SK-N-SH treated with all-trans-retinoic acid at 6 μM for 48 hours (cell line): ENCODE results near the gene SRGAP1.
"Not testable (repeated sequence)": the region's sequence is repeated elsewhere in the genome, so short reads cannot be mapped to it uniquely, and the experiment has no call there.

Experiments
- ATAC-seq: fragments of 200-7000 bp; cut with Tn5 transposase; 3 replicates; pipeline ENCODE4 v1.9.1; 2020; ENCODE audit warnings: mild to moderate bottlenecking, moderate library complexity
- ARNTL ChIP-seq: fragments of 450-650 bp; formaldehyde crosslinking; IDR thresholded peaks from 2 replicates; pipeline ENCODE4 v1.5.0; 2020; ENCODE audit warnings: low read depth, mild to moderate bottlenecking, moderate library complexity, borderline replicate concordance
- CSDC2 ChIP-seq: fragments of 250-450 bp; sonication (Bioruptor Pico); IDR thresholded peaks from 2 replicates; pipeline ENCODE4 v1.5.0; 2020; ENCODE audit warnings: mild to moderate bottlenecking, moderate library complexity
- ESRRG ChIP-seq: fragments of 250-450 bp; sonication (Bioruptor Pico); IDR thresholded peaks from 2 replicates; pipeline ENCODE4 v1.6.1; 2021; ENCODE audit warnings: mild to moderate bottlenecking
- GLIS3 ChIP-seq: fragments of 250-450 bp; sonication (Bioruptor Pico); IDR thresholded peaks from 2 replicates; pipeline ENCODE4 v1.5.0; 2020; ENCODE audit warnings: mild to moderate bottlenecking, moderate library complexity
- ISL1 ChIP-seq: fragments of 250-450 bp; sonication (Bioruptor Pico); IDR thresholded peaks from 2 replicates; pipeline ENCODE4 v2.1.2; 2022; ENCODE audit warnings: mild to moderate bottlenecking, moderate library complexity
- OSR1 ChIP-seq: fragments of 250-450 bp; sonication (Bioruptor Pico); IDR thresholded peaks from 2 replicates; pipeline ENCODE4 v1.8.0; 2022; ENCODE audit warnings: moderate library complexity, mild to moderate bottlenecking, inconsistent platforms
- PPARA ChIP-seq: fragments of 250-450 bp; sonication (Bioruptor Pico); IDR thresholded peaks from 2 replicates; pipeline ENCODE4 v1.5.0; 2020; ENCODE audit warnings: mild to moderate bottlenecking, borderline replicate concordance
- RARB ChIP-seq: fragments of 250-450 bp; sonication (Bioruptor Pico); IDR thresholded peaks from 2 replicates; pipeline ENCODE4 v1.8.0; 2021; ENCODE audit warnings: mild to moderate bottlenecking, moderate library complexity
- SNAI2 ChIP-seq: fragments of 250-450 bp; sonication (Bioruptor Pico); IDR thresholded peaks from 2 replicates; pipeline ENCODE4 v1.5.0; 2020; ENCODE audit warnings: mild to moderate bottlenecking, moderate library complexity
- TCF4 ChIP-seq: fragments of 250-450 bp; sonication (Bioruptor Pico); IDR thresholded peaks from 2 replicates; pipeline ENCODE4 v1.8.0; 2021; ENCODE audit warnings: mild to moderate bottlenecking, moderate library complexity, borderline replicate concordance
- ZC3H10 ChIP-seq: fragments of 250-450 bp; sonication (Bioruptor Pico); IDR thresholded peaks from 2 replicates; pipeline ENCODE4 v1.5.1; 2021; ENCODE audit warnings: mild to moderate bottlenecking, moderate library complexity
- ZFP3 ChIP-seq: fragments of 250-450 bp; sonication (Bioruptor Pico); IDR thresholded peaks from 2 replicates; pipeline ENCODE4 v1.5.0; 2020; ENCODE audit warnings: mild to moderate bottlenecking, moderate library complexity
- ZFP30 ChIP-seq: fragments of 450-650 bp; formaldehyde crosslinking; IDR thresholded peaks from 2 replicates; pipeline ENCODE4 v1.5.0; 2022; ENCODE audit warnings: mild to moderate bottlenecking, moderate library complexity
- ZNF565 ChIP-seq: fragments of 450-650 bp; formaldehyde crosslinking; conservative IDR thresholded peaks from 2 replicates; pipeline ENCODE4 v1.5.0; 2020; ENCODE audit warnings: low read depth, mild to moderate bottlenecking, moderate library complexity
- ZNF70 ChIP-seq: fragments of 450-650 bp; formaldehyde crosslinking; IDR thresholded peaks from 2 replicates; pipeline ENCODE4 v1.5.0; 2020; ENCODE audit warnings: mild to moderate bottlenecking, moderate library complexity
- ZNF8 ChIP-seq: fragments of 450-650 bp; formaldehyde crosslinking; IDR thresholded peaks from 2 replicates; pipeline ENCODE4 v1.5.0; 2020; ENCODE audit warnings: mild to moderate bottlenecking, moderate library complexity
- TF ChIP-seq, protein P1 (sequence below): fragments of 250-450 bp; sonication (Bioruptor Pico); IDR thresholded peaks from 2 replicates; pipeline ENCODE4 v1.5.0; 2020; ENCODE audit warnings: mild to moderate bottlenecking, moderate library complexity
- TF ChIP-seq, protein P2 (sequence below): fragments of 250-450 bp; sonication (Bioruptor Pico); IDR thresholded peaks from 2 replicates; pipeline ENCODE4 v1.8.0; 2020; ENCODE audit warnings: mild to moderate bottlenecking, moderate library complexity, borderline replicate concordance
- TF ChIP-seq, protein P3 (sequence below): fragments of 250-450 bp; sonication (Bioruptor Pico); IDR thresholded peaks from 2 replicates; pipeline ENCODE4 v1.8.0; 2021; ENCODE audit warnings: low read depth, mild to moderate bottlenecking, moderate library complexity, borderline replicate concordance
- TF ChIP-seq, protein P4 (sequence below): fragments of 250-450 bp; sonication (Bioruptor Pico); IDR thresholded peaks from 2 replicates; pipeline ENCODE4 v1.5.1; 2020; ENCODE audit warnings: low read depth, mild to moderate bottlenecking, moderate library complexity

The SRGAP1 gene

DNA sequence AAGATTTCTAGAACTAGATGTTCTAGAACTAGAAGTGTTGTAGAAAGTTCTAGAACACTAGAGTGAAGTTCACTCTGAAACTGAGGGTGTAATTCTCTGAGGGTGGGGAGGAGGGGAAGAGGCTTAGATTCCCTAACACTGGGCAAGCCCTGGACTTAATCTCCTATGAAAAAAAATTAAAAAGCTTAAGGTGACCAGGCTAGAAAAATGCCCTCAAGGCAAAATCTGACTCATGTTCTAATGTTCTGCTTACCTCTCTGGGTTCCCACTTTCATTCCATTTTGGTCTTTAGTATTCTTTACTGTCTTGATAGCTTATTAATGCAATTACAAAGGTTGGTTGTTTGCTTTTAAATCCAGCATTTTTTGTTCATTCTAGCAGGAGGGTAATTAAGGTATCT is 276.1 kb downstream of the SRGAP1 start:
- ATAC-seq: no peak
- TF ChIP-seq OSR1 (CRISPR knock-in tag) (no peak), PPARA (CRISPR knock-in tag) (no peak), ESRRG (CRISPR knock-in tag) (no peak), CSDC2 (no peak)
- TF ChIP-seq, protein P1, sequence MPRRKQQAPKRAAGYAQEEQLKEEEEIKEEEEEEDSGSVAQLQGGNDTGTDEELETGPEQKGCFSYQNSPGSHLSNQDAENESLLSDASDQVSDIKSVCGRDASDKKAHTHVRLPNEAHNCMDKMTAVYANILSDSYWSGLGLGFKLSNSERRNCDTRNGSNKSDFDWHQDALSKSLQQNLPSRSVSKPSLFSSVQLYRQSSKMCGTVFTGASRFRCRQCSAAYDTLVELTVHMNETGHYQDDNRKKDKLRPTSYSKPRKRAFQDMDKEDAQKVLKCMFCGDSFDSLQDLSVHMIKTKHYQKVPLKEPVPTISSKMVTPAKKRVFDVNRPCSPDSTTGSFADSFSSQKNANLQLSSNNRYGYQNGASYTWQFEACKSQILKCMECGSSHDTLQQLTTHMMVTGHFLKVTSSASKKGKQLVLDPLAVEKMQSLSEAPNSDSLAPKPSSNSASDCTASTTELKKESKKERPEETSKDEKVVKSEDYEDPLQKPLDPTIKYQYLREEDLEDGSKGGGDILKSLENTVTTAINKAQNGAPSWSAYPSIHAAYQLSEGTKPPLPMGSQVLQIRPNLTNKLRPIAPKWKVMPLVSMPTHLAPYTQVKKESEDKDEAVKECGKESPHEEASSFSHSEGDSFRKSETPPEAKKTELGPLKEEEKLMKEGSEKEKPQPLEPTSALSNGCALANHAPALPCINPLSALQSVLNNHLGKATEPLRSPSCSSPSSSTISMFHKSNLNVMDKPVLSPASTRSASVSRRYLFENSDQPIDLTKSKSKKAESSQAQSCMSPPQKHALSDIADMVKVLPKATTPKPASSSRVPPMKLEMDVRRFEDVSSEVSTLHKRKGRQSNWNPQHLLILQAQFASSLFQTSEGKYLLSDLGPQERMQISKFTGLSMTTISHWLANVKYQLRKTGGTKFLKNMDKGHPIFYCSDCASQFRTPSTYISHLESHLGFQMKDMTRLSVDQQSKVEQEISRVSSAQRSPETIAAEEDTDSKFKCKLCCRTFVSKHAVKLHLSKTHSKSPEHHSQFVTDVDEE (CRISPR knock-in tag): no peak
- TF ChIP-seq, protein P2, sequence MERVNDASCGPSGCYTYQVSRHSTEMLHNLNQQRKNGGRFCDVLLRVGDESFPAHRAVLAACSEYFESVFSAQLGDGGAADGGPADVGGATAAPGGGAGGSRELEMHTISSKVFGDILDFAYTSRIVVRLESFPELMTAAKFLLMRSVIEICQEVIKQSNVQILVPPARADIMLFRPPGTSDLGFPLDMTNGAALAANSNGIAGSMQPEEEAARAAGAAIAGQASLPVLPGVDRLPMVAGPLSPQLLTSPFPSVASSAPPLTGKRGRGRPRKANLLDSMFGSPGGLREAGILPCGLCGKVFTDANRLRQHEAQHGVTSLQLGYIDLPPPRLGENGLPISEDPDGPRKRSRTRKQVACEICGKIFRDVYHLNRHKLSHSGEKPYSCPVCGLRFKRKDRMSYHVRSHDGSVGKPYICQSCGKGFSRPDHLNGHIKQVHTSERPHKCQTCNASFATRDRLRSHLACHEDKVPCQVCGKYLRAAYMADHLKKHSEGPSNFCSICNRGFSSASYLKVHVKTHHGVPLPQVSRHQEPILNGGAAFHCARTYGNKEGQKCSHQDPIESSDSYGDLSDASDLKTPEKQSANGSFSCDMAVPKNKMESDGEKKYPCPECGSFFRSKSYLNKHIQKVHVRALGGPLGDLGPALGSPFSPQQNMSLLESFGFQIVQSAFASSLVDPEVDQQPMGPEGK: no peak
- TF ChIP-seq, all 23 proteins: peak for 0

DNA sequence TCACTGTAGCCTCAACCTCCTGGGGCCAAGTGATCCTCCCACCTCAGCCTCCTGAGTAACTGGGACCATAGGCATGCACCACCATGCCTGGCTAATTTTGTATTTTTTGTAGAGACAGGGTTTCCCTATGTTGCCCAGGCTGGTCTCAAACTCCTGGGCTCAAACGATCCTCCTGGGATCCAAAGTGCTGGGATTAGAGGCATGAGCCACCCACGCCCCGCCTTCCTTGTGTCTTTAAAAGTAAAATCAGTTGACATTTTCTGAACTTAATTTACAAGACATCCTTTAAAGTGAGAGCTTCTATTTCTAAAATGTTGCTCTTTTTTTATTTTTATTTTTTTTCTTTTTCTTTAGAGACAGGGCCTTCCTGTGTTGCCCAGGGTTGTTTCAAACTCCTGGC is 276.6 kb downstream of the SRGAP1 start:
- ATAC-seq: not testable (repeated sequence)

DNA sequence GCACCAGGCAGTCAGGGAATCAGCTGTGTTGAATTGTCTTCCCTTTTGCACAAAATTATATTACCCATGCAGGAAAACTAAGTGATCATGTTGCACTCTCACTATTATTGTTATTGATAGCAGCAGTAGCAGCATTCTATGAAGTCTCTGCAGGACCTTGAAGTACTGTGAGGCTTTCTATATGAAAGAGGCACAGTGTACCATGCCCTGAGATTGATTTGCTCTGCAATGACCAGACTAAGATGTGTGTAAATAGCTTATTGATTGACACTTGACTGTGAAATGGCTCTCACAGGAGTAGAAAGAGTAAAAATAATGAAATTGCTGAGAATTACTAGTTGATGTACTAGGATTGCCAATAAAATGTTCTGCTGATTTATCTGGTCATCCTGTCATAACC is 277.7 kb downstream of the SRGAP1 start:
- TF ChIP-seq SNAI2 (CRISPR knock-in tag) (no peak), RARB (CRISPR knock-in tag) (no peak), ZC3H10 (CRISPR knock-in tag) (no peak), ZNF8 (CRISPR knock-in tag) (no peak), ZFP30 (CRISPR knock-in tag) (no peak), ZNF565 (CRISPR knock-in tag) (no peak), TCF4 (CRISPR knock-in tag) (no peak), ARNTL (no peak), ZFP3 (CRISPR knock-in tag) (no peak), ISL1 (CRISPR knock-in tag) (no peak)
- TF ChIP-seq, protein P3, sequence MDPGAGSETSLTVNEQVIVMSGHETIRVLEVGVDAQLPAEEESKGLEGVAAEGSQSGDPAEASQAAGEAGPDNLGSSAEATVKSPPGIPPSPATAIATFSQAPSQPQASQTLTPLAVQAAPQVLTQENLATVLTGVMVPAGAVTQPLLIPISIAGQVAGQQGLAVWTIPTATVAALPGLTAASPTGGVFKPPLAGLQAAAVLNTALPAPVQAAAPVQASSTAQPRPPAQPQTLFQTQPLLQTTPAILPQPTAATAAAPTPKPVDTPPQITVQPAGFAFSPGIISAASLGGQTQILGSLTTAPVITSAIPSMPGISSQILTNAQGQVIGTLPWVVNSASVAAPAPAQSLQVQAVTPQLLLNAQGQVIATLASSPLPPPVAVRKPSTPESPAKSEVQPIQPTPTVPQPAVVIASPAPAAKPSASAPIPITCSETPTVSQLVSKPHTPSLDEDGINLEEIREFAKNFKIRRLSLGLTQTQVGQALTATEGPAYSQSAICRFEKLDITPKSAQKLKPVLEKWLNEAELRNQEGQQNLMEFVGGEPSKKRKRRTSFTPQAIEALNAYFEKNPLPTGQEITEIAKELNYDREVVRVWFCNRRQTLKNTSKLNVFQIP (CRISPR knock-in tag): no peak
- no peak for ATAC-seq

DNA sequence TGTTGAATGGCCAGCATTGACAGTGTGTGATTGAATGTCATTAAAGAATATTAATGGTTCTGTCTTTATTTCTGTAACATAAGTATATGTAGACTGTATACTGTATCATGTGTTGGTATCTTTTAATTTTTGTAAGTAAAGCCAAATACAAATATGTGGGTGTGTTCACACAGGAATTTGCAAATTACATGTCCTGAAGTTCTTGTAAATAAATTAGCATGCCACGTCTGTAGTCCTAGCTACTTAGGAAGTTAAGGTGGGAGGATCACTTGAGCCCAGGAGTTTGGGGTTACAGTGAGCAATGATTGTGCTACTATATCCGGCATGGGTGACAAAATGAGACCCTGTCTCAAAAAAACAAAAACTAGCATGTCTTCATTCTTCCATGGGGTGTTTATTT is 278.5 kb downstream of the SRGAP1 start:
- TF ChIP-seq CSDC2: no peak
- no peak for TF ChIP-seq RARB (CRISPR knock-in tag)
- TF ChIP-seq ZFP30 (CRISPR knock-in tag): no peak
- TF ChIP-seq, protein P1 (CRISPR knock-in tag): no peak
- TF ChIP-seq ARNTL: no peak
- TF ChIP-seq ZNF70: no peak
- TF ChIP-seq SNAI2 (CRISPR knock-in tag): no peak
- TF ChIP-seq OSR1 (CRISPR knock-in tag): no peak
- TF ChIP-seq, protein P3 (CRISPR knock-in tag): no peak
- TF ChIP-seq GLIS3 (CRISPR knock-in tag): no peak
- no peak for TF ChIP-seq ZFP3 (CRISPR knock-in tag)
- TF ChIP-seq, protein P4, sequence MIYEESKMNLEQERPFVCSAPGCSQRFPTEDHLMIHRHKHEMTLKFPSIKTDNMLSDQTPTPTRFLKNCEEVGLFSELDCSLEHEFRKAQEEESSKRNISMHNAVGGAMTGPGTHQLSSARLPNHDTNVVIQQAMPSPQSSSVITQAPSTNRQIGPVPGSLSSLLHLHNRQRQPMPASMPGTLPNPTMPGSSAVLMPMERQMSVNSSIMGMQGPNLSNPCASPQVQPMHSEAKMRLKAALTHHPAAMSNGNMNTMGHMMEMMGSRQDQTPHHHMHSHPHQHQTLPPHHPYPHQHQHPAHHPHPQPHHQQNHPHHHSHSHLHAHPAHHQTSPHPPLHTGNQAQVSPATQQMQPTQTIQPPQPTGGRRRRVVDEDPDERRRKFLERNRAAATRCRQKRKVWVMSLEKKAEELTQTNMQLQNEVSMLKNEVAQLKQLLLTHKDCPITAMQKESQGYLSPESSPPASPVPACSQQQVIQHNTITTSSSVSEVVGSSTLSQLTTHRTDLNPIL (CRISPR knock-in tag): no peak
- TF ChIP-seq ZNF565 (CRISPR knock-in tag): no peak
- TF ChIP-seq TCF4 (CRISPR knock-in tag): no peak
- TF ChIP-seq, all 23 proteins: peak for 0
- ATAC-seq: no peak
